Measurements from ENCODE around the gene INSR.

- TF ChIP-seq POLR2A (IDR thresholded peaks at IDR 0.05) (no peak), CTCF (IDR thresholded peaks at IDR 0.05) (no peak), POLR2AphosphoS5 (IDR thresholded peaks at IDR 0.05) (no peak), EP300 (IDR thresholded peaks at IDR 0.05; ENCODE audit: low read depth) (no peak)
Measured at GRCh38 chr19:7328647-7329046, 34.4 kb upstream of the INSR start.

Data from transverse colon (tissue), 4 donors.